GM19025 (cell line): ENCODE results near the gene ETV7.

ENCODE experiments used
- ATAC-seq: cut with Tn5 transposase; IDR thresholded peaks from one replicate; pipeline ENCODE4 v1.9.1; 2021; ENCODE audit warnings: mild to moderate bottlenecking, low read depth, moderate library complexity; ENCODE audit not compliant: unreplicated experiment

ETV7 gene

DNA sequence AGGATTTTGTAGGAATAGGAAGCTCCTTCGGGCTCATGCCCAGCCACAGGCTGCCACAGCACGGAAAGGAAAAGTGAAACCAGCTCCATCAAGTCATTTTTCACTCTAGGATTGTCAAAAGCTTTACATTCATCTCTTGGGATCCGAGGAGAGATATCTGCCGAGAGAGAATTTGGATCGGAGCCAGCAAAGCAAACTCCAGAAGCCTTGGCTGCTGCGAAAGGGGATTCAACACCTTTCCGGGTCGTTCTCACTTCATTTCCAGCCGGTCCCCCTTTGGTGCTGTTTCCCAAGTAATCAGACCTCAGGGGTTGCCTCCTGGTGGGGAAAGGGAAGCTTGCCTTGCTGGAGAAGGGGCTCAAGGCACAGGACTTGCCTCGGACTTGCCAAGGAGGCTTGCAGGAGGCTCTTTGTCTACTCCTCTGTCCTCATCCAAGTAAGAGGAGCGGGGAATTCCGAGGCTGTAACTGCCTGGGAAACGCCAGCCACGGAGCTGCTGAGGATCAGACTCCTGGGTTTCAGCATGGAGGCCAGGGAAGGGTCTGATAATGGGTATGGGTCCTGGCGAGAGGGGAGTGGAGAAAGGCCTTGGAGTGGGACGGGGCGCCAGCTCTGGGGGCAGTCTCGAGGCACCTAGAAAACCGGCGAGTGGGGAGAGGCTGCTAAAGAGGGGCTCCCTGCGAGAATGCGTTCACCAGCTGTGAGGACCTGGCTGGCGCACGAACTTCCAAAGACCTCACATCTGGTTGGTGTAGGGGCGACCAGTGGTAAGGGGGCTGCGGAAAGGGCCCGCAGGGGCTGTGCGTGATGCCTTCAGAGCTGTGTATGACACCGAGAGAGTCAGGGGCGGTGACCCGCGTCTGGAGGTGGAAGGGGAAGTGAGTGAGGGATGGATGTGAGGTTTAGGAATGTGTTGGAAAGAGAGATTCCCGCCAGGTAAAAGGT is 702 bp downstream of the ETV7 start:
- no peak for ATAC-seq

GRCh38 chr6:36384095-36384494 is 3.4 kb downstream of the ETV7 start:
- ATAC-seq: no peak

DNA sequence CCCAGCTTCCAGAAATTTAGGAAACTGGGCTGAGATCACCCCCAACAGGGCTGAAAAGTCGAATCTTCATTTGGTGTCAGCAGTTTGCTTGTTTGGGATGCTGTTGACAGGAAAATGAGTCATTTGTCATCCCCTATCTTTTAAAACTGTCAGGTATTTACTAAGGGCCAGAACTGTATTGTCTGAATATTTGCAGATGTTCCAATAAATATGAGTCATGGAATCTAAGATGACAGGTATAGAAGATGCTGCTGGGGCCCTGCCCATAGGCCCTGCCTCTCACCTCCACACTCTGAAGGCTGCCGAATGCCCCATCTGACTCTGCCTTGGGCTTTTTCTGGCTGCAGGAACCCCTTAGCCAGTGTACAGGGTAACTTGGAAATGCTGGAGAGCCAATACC is 3.9 kb downstream of the ETV7 start:
- no peak for ATAC-seq

DNA sequence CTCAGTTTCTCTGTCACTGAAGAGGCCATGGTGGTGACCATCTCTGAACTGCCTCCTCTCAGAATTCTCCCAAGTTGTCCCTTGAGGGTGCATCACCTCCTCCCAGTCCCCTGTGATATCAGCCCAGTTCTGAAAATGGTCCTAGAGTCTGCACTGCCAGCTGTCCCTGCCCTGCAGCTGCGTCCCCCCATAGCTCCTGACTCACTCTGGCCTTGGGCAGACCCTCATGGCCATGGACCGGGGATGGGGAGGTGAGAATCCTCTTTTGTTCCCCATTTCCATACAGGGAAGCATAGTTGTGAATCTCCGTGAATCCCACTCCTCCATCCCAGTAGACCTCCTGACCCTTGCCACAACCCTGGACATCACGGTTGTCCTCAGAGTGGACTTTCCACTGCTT is 4.5 kb downstream of the ETV7 start:
- ATAC-seq: no peak

GRCh38 chr6:36381502-36382389 is 5.7 kb downstream of the ETV7 start:
- no peak for ATAC-seq

DNA sequence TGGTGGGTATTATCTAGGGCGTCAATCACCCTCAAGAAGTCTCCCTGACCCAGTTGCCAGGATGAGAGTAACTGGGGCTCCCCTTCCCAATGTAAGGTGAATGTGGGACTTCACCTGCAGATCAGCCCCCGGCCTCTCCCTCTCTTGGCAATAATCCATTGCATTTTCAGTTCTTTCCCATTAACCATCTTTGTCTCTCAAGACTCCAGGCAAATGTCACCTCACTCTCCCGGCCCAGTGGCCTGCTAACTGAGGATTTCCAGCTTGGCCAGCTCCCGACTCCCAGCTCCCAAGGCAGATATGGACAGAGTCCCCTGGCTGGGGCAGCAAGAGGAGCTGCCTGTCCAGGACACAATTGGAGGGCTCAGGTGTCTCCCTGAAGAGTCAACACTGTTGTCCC is 7.3 kb downstream of the ETV7 start:
- no peak for ATAC-seq

- no peak for ATAC-seq
These were observed 8.5 kb downstream of the ETV7 start for GRCh38 chr6:36378936-36379335.

DNA sequence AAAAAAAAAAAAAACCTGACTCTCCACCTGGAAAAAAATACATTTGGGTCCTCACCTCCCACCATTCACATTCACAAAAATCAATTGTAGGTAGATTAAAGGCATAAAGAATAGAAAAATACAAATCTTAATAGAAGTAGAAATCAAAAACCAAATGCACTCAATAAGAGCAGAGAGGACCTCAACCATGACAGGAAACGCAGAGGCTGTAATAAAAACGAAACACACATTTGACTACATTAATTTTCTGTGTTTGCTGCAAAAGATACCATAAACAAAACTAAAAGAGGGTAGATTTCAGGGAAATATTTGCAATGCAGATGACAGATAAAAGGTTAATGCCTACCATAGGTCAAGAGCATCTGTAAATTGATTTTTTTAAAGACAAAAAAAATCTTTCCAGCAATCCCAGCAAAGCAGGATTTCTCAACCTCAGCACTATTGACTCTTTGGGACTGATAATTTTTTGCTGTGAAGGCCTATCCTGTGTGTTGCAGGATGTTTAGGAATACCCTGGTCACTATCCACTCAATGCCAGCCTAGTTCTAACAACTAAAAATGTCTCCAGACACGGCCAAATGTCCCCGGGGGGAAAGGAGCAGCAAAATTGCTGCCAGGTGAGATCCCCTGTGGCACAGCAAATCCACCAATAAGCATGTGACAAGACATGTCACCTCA is 9.1 kb downstream of the ETV7 start:
- ATAC-seq: no peak

DNA sequence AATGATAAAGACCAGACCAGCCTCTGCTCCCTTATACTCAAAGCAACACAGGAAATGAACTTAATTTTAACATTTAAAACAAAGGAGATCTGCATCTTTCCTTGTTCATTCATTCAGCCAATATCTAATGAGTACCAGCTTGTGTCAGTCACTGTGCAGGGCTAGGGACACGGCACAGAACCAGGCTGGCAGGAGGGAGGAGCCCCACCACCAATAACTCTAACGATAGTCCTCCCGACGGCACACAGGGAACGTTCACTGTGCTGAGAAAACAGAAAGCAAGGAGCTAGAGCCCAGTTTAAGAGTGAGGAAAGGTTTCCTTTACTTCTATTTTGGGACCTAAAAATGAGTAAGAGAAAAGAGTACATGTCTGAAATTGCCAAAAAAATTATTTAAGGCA is 9.9 kb downstream of the ETV7 start:
- no peak for ATAC-seq

- no peak for ATAC-seq
These were observed 10.7 kb downstream of the ETV7 start for GRCh38 chr6:36376742-36377141.

- ATAC-seq: no peak
These were observed 11.3 kb downstream of the ETV7 start for GRCh38 chr6:36376183-36376582.

GRCh38 chr6:36375644-36376155 is 11.8 kb downstream of the ETV7 start:
- ATAC-seq: no peak

- no peak for ATAC-seq
These were observed 12.5 kb downstream of the ETV7 start for GRCh38 chr6:36374972-36375371.

GRCh38 chr6:36374194-36374593 is 13.3 kb downstream of the ETV7 start:
- ATAC-seq: no peak

DNA sequence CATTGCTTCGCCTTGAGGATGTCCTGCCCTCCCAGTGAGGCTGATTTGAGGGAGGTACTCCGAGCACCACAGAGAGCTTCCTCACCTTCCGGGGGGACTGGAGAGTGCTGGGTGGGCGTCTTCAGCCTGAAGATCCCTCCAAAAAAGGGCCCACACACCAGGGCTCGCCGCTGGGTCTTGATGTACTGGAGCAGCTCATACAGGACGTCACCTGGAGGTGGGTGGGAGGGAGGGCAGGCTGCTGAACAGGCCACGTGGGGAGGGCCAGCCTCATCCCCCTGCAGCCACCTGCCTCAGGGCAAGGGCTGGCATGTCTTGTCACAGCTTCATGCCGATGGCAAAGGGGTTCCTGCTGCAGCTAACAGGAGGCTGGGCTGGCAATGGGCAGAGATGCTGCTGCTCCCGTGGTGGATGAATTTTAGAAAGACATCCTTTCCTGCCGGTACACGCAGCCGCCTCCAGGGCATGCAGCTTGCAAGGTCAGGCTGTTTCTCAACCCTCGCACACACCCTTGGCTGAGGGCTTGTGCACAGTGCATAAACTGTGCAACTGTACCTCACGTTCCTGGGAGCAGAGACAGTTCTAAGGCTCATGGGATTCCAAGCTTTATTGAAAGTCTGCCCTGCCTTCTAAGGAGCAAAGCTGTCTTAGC is 14.0 kb downstream of the ETV7 start:
- no peak for ATAC-seq

GRCh38 chr6:36372088-36372487 is 15.4 kb downstream of the ETV7 start:
- no peak for ATAC-seq

GRCh38 chr6:36371211-36371610 is 16.3 kb downstream of the ETV7 start:
- no peak for ATAC-seq

GRCh38 chr6:36370638-36371037 is 16.8 kb downstream of the ETV7 start:
- ATAC-seq: no peak

GRCh38 chr6:36368921-36369865 is 18.3 kb downstream of the ETV7 start:
- ATAC-seq: no peak
